Activated CD4-positive, CD25-positive, alpha-beta regulatory T cell treated with anti-CD3 and anti-CD28 coated beads, Interleukin-2, amount 50 U/mL, for 72 hours (primary cell): ENCODE results near the gene FAIM2.
"Not testable (repeated sequence)": the region's sequence is repeated elsewhere in the genome, so short reads cannot be mapped to it uniquely, and the experiment has no call there.

Experiments
- DNase-seq: peaks from one replicate; pipeline ENCODE4 v3.0.0; 2021

FAIM2 gene

GRCh38 chr12:49877066-49877465, 26.6 kb downstream of the FAIM2 start:
- DNase-seq, result no peak

GRCh38 chr12:49876070-49876469, 27.6 kb downstream of the FAIM2 start:
- no peak for DNase-seq

GRCh38 chr12:49875115-49875720, 28.5 kb downstream of the FAIM2 start:
- DNase-seq, result peak; percentile 13

- peak; percentile 20 for DNase-seq
Observed at GRCh38 chr12:49874142-49874897, 29.4 kb downstream of the FAIM2 start.

GRCh38 chr12:49873361-49873934, 30.3 kb downstream of the FAIM2 start:
- no peak for DNase-seq

- DNase-seq, result no peak
Observed at GRCh38 chr12:49872781-49873181, 30.9 kb downstream of the FAIM2 start.

GRCh38 chr12:49872381-49872780, 31.3 kb downstream of the FAIM2 start:
- DNase-seq, result no peak

- DNase-seq, result not testable (repeated sequence)
Observed at GRCh38 chr12:49871811-49872251, 31.9 kb downstream of the FAIM2 start.

- DNase-seq, result no peak
Observed at GRCh38 chr12:49871263-49871561, 32.5 kb downstream of the FAIM2 start.

GRCh38 chr12:49870501-49871262, 33.0 kb downstream of the FAIM2 start:
- no peak for DNase-seq

- DNase-seq, result no peak
Observed at GRCh38 chr12:49869816-49870500, 33.7 kb downstream of the FAIM2 start.

- no peak for DNase-seq
Observed at GRCh38 chr12:49868952-49869815, 34.5 kb downstream of the FAIM2 start.

GRCh38 chr12:49868449-49868848, 35.3 kb downstream of the FAIM2 start:
- DNase-seq, result no peak

- no peak for DNase-seq
Observed at GRCh38 chr12:49867570-49868341, 35.9 kb downstream of the FAIM2 start.

- DNase-seq, result peak; percentile 79
Observed at GRCh38 chr12:49866859-49867569, 36.7 kb downstream of the FAIM2 start.

GRCh38 chr12:49865782-49866135, 37.9 kb downstream of the FAIM2 start:
- DNase-seq, result no peak

- no peak for DNase-seq
Observed at GRCh38 chr12:49865109-49865781, 38.5 kb downstream of the FAIM2 start.

- no peak for DNase-seq
Observed at GRCh38 chr12:49864798-49865090, 39.0 kb downstream of the FAIM2 start.

- DNase-seq, result no peak
Observed at GRCh38 chr12:49863946-49864797, 39.5 kb downstream of the FAIM2 start.
